ENCODE measurements around the gene CD72.
"Not testable (repeated sequence)": the region's sequence is repeated elsewhere in the genome, so short reads cannot be mapped to it uniquely, and the experiment has no call there.

Gene CD72

GRCh38 chr9:35649431-35650340 lies 31.5 kb upstream of the CD72 start:
- FAIRE-seq: no peak

GRCh38 chr9:35646533-35647265 lies 28.5 kb upstream of the CD72 start:
- no peak for FAIRE-seq

GRCh38 chr9:35646153-35646532 lies 27.9 kb upstream of the CD72 start:
- no peak for FAIRE-seq

GRCh38 chr9:35645736-35646135 lies 27.5 kb upstream of the CD72 start:
- not testable (repeated sequence) for FAIRE-seq

- no peak for FAIRE-seq
Measured at GRCh38 chr9:35643046-35643445, 24.8 kb upstream of the CD72 start.

GRCh38 chr9:35641478-35641877 lies 23.3 kb upstream of the CD72 start:
- not testable (repeated sequence) for FAIRE-seq

GRCh38 chr9:35640431-35640830 lies 22.2 kb upstream of the CD72 start:
- FAIRE-seq: not testable (repeated sequence)

- no peak for FAIRE-seq
Measured at GRCh38 chr9:35639631-35640030, 21.4 kb upstream of the CD72 start.

- FAIRE-seq: not testable (repeated sequence)
Measured at GRCh38 chr9:35639225-35639624, 21.0 kb upstream of the CD72 start.

GRCh38 chr9:35638751-35639150 lies 20.5 kb upstream of the CD72 start:
- not testable (repeated sequence) for FAIRE-seq

GRCh38 chr9:35637427-35637955 lies 19.3 kb upstream of the CD72 start:
- FAIRE-seq: not testable (repeated sequence)

GRCh38 chr9:35636877-35637246 lies 18.6 kb upstream of the CD72 start:
- not testable (repeated sequence) for FAIRE-seq

- FAIRE-seq: no peak
Measured at GRCh38 chr9:35636135-35636876, 18.1 kb upstream of the CD72 start.

GRCh38 chr9:35635730-35636129 lies 17.5 kb upstream of the CD72 start:
- no peak for FAIRE-seq

- no peak for FAIRE-seq
Measured at GRCh38 chr9:35629597-35629996, 11.4 kb upstream of the CD72 start.

- FAIRE-seq: no peak
Measured at GRCh38 chr9:35628389-35628991, 10.3 kb upstream of the CD72 start.

GRCh38 chr9:35627575-35627974 lies 9.4 kb upstream of the CD72 start:
- FAIRE-seq: no peak

GRCh38 chr9:35619800-35620158 lies 1.6 kb upstream of the CD72 start:
- FAIRE-seq: no peak

GRCh38 chr9:35618854-35619799 lies 914 bp upstream of the CD72 start:
- FAIRE-seq: no peak

- no peak for FAIRE-seq
Measured at GRCh38 chr9:35617548-35617947, 665 bp downstream of the CD72 start.

- FAIRE-seq: no peak
Measured at GRCh38 chr9:35616681-35617459, 1.3 kb downstream of the CD72 start.

Data from A204.1 (cell line).